Natural killer cell (primary cell): ENCODE measurements around the gene CEP170. TPM values are rescaled to one million over a fixed set of nuclear protein-coding genes. Genes with fewer than 3 reads are reported as not detected.
"Not testable (repeated sequence)": the region's sequence is repeated elsewhere in the genome, so short reads cannot be mapped to it uniquely, and the experiment has no call there.

ENCODE experiments used
- ATAC-seq, 3 donors: fragments of 150-1000 bp in 2 of 3; fragments of 200-7000 bp in 1 of 3; cut with Tn5 transposase; 1 replicate in 1 of 3; 2 replicates in 2 of 3; pipeline ENCODE4 v1.10.0; 2021; ENCODE audit warnings: mild to moderate bottlenecking in 2 of 3, moderate library complexity in 2 of 3
- DNase-seq, 2 donors: peaks; one replicate each; pipeline versions ENCODE4 v3.0.0 to v3.0.0-alpha.2; 2013 to 2021; ENCODE audit warnings: mixed read lengths in 1 of 2
- H3K27ac ChIP-seq: one replicate; pipeline ENCODE4 v1.5.1; 2013; ENCODE audit warnings: mild to moderate bottlenecking, low read length
- H3K27me3 ChIP-seq: one replicate; pipeline ENCODE4 v1.6.1; 2013; ENCODE audit warnings: low read length; ENCODE audit not compliant: control insufficient read depth, insufficient read depth
- H3K36me3 ChIP-seq: one replicate; pipeline ENCODE4 v1.6.1; 2013; ENCODE audit warnings: low read length; ENCODE audit not compliant: control insufficient read depth, insufficient read depth
- H3K4me1 ChIP-seq: one replicate; pipeline ENCODE4 v1.6.1; 2013; ENCODE audit warnings: low read length; ENCODE audit not compliant: control insufficient read depth, insufficient read depth
- H3K4me3 ChIP-seq: one replicate; pipeline ENCODE4 v1.5.1; 2013; ENCODE audit warnings: low read length
- H3K9me3 ChIP-seq: one replicate; pipeline ENCODE4 v1.6.1; 2013; ENCODE audit warnings: low read length; ENCODE audit not compliant: control insufficient read depth, insufficient read depth
- H3K27ac Mint-ChIP-seq, 2 donors: one replicate each; pipeline ENCODE4 v1.8.0; 2022; ENCODE audit warnings: mild to moderate bottlenecking in 2 of 2, mixed read lengths in 2 of 2, moderate library complexity in 1 of 2
- H3K27me3 Mint-ChIP-seq, 2 donors: one replicate each; pipeline ENCODE4 v1.8.0; 2022; ENCODE audit warnings: low read depth in 2 of 2, mixed read lengths in 2 of 2
- H3K36me3 Mint-ChIP-seq: one replicate; pipeline ENCODE4 v1.8.0; 2022; ENCODE audit warnings: mixed read lengths
- H3K4me1 Mint-ChIP-seq, 2 donors: one replicate each; pipeline ENCODE4 v1.8.0; 2022; ENCODE audit warnings: mixed read lengths in 2 of 2
- H3K4me3 Mint-ChIP-seq: one replicate; pipeline ENCODE4 v1.8.0; 2022; ENCODE audit warnings: mild to moderate bottlenecking, moderate library complexity, mixed read lengths
- H3K9me3 Mint-ChIP-seq, 2 donors: one replicate each; pipeline ENCODE4 v1.8.0; 2022; ENCODE audit warnings: mixed read lengths in 2 of 2
- WGBS: methylation state at CpG from one replicate; pipeline ENCODE4 v1.1.7; 2013; ENCODE audit warnings: missing lambda C conversion rate; ENCODE audit not compliant: insufficient coverage; 5-methylcytosine and 5-hydroxymethylcytosine counted together
- intact Hi-C: fragments of 100-400 bp; cut with micrococcal nuclease; formaldehyde crosslinking; loops from one replicate; pipeline ENCODE4 v1.14.2; 2022
- total RNA-seq, 4 donors: library from RNA; stranded (reverse); fragments of 120-200 nt in 1 of 4; gene quantifications; one replicate each; pipeline versions ENCODE4 v1.2.3 to v1.2.4, GENCODE V29; 2013 to 2022

The CEP170 gene
- total RNA-seq, 3 donors from 2014 or later (not counting 1 experiment from before 2014, with no cell fraction given), result 13.5 to 22.7 (median 19.1) TPM

DNA sequence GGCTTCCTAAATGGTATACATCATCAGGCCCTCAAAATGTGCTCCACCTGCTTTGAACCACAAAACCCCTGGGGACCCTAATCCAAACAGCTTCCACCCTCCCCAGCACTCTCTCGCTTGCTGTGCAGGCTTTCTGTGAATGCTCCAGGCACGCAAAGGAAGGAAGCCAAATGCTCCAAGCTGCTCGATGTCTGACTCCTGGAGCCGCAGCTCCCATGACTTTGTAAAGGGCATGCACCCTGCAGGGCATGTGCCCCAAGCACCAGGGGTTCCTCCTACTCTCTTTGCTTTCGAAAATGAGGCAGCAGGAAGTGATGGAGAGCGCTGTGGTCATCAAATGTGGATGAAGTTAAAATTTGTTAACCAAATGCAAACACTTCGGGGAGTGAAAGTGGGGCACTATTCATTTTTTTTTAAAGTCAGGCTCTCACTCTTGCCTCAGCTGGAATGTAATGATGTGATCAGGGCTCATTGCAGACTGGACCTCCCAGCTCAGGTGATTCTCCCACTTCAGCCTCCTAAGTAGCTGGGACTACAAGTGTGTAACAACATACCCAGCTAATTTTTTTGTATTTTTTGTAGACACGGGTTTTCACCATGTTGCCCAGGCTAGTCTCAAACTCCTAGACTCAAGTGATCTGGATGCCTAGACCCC, 140.9 kb downstream of the CEP170 start:
- H3K36me3 Mint-ChIP-seq, DNase-seq, H3K4me3 Mint-ChIP-seq, H3K27ac Mint-ChIP-seq, intact Hi-C loops, H3K9me3 Mint-ChIP-seq, H3K36me3 ChIP-seq, H3K9me3 ChIP-seq, H3K27me3 ChIP-seq, H3K4me1 Mint-ChIP-seq, H3K4me3 ChIP-seq, H3K27ac ChIP-seq: not testable (repeated sequence)
- H3K27me3 Mint-ChIP-seq, result peaks cover 12 to 14% of the 10 kb centered on the region in 2 donors
- peak; percentile 67 to 79 (median 72) for ATAC-seq
- 17% methylated on average over 6 of the region's 8 CpGs for WGBS
- peaks cover 11% of the 10 kb centered on the region for H3K4me1 ChIP-seq

DNA sequence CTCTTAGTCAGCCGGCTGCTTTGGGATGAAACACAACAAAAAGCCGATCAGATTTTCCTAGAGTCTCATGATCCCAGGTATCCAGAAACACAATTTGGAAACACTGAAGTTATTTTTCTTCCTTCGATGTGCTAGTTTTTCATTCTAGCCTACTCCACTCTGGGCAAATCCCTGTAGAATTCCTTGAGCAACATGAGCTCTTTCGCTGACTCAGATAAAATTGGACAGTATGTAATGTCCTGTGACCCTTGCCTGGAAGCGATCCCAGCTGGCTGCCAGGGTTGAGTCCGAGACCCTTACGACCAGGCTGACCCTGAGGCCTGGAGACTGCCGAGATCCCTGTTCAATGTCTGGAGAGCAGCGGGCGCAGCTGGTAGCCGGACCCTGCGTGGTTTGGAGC, 147.9 kb downstream of the CEP170 start:
- H3K4me3 Mint-ChIP-seq, intact Hi-C loops, H3K27ac ChIP-seq, H3K4me1 ChIP-seq, H3K9me3 ChIP-seq, H3K4me1 Mint-ChIP-seq, H3K27me3 ChIP-seq, H3K4me3 ChIP-seq, DNase-seq, H3K27ac Mint-ChIP-seq, ATAC-seq, H3K36me3 ChIP-seq, H3K9me3 Mint-ChIP-seq, H3K36me3 Mint-ChIP-seq: not testable (repeated sequence)
- H3K27me3 Mint-ChIP-seq, result peaks cover 2 to 19% of the 10 kb centered on the region in 2 donors
- WGBS, result 91% methylated on average over 10 of the region's 12 CpGs

DNA sequence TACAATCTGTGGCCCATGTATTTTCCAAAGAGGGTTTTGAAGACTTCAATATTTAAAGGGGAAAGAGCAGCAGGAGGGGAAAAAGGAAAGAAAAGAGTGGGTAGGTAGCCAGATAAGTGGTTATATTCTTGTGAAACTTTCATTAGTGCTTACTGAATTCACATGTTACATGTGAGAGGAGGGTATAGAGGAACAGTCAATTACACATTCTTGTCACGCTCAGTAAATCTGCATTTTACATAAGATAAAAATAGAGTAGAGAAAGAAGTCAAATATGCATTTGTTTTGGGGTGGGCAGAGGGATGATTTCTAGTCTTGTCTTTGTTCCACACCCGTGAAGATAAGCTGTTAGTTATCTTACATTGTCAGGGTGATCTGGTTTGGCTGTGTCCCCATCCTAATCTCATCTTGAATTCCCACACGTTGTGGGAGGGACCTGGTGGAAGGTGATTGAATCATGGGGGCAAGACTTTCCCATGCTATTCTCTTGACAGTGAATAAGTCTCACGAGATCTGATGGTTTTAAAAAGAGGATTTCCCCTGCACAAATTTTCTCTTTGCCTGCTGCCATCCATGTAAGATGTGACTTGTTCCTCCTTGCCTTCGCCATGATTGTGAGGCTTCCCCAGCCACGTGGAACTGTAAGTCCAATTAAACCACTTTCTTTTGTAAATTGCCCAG, 149.3 kb downstream of the CEP170 start:
- H3K4me3 Mint-ChIP-seq, H3K4me1 Mint-ChIP-seq, H3K27me3 ChIP-seq, intact Hi-C loops, H3K27ac Mint-ChIP-seq, ATAC-seq, H3K4me3 ChIP-seq, H3K9me3 Mint-ChIP-seq, DNase-seq, H3K27ac ChIP-seq, H3K36me3 Mint-ChIP-seq, H3K36me3 ChIP-seq, H3K4me1 ChIP-seq, H3K9me3 ChIP-seq: not testable (repeated sequence)
- peaks cover 5 to 19% of the 10 kb centered on the region in 2 donors for H3K27me3 Mint-ChIP-seq
- WGBS, result 62% methylated on average over 3 of the region's 6 CpGs

DNA sequence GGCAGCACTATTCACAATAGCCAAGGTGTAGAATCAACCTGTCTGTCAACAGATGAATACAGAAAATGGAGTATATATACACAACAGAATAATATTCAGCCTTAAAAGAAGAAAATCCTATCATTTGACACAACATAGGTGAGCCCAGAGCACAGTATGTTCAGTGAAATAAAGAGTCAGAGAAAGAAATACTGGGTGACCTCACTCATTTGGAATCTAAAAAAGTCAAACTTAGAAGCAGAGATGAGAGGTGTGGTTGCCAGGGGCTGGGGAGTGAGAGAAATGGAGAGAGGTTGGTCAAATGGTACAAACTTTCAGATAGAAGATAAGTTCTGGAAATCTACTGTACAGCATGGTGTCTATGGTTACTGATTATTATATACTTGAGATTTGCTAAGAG, 150.0 kb downstream of the CEP170 start:
- H3K27me3 ChIP-seq, DNase-seq, H3K27ac Mint-ChIP-seq, H3K4me3 Mint-ChIP-seq, H3K9me3 ChIP-seq, H3K27ac ChIP-seq, H3K4me3 ChIP-seq, H3K36me3 Mint-ChIP-seq, intact Hi-C loops, H3K4me1 ChIP-seq, H3K4me1 Mint-ChIP-seq, H3K9me3 Mint-ChIP-seq, H3K36me3 ChIP-seq, ATAC-seq: not testable (repeated sequence)
- peaks cover 5 to 15% of the 10 kb centered on the region in 2 donors for H3K27me3 Mint-ChIP-seq

DNA sequence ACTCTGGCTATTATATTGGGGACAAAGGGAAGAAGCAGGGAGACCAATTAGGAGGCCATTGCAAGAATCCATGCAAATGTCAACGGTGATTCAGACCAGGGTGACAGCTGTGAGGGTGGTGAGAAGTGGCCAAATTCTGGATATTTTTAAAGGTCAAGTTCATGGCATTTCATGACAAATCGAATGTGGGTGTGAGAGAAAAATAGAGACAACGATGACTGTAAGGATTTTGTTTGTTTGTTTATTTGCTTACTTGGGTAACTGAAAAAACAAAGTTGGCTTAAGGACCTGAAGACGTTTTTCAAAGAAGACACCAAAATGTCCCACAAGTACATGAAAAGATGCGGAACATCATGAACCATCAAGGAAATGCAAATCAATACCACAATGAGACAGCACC, 150.6 kb downstream of the CEP170 start:
- not testable (repeated sequence) for ATAC-seq, H3K9me3 ChIP-seq, H3K4me3 ChIP-seq, H3K4me1 ChIP-seq, H3K9me3 Mint-ChIP-seq, H3K36me3 ChIP-seq, H3K27ac Mint-ChIP-seq, H3K4me3 Mint-ChIP-seq, H3K27me3 ChIP-seq, DNase-seq, H3K27me3 Mint-ChIP-seq, H3K36me3 Mint-ChIP-seq, H3K27ac ChIP-seq, H3K4me1 Mint-ChIP-seq
- 63% methylated on average over 5 of the region's 5 CpGs for WGBS
- intact Hi-C loops, result loop anchor here (5.0 kb wide), 1 partner anchor 153 kb away; the partner anchor contains the start of genes CEP170 and SDCCAG8

DNA sequence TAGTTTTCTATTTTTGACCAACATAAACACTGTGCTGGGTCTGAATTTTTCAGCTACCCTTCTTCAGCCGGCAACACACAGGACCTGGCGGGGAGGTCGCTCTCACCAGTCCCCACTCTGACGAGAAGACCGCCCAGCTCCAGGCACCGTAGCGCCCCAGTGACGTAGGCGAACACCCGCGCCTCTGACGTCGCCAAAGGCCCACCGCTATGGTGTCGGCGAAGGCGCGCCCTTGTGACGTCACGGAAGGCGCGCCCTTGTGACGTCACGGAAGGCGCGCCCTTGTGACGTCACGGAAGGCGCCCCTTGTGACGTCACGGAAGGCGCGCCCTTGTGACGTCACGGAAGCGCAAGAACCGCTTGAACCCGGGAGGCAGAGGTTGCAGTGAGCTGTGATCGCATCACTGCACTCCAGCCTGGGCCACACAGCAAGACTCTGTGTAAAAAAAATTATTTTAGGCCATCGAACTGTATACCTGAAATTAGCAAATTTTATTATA, 153.5 kb downstream of the CEP170 start:
- not testable (repeated sequence) for H3K9me3 ChIP-seq, H3K27me3 ChIP-seq, H3K36me3 ChIP-seq, H3K27me3 Mint-ChIP-seq, H3K4me1 Mint-ChIP-seq, H3K9me3 Mint-ChIP-seq, H3K4me1 ChIP-seq, H3K36me3 Mint-ChIP-seq, H3K27ac ChIP-seq
- peak overlapping the region; percentile 21 for H3K4me3 Mint-ChIP-seq
- peak overlapping the region; percentile 78 to 97 for H3K27ac Mint-ChIP-seq
- whole genome bisulfite sequencing, result 38% methylated on average over 39 of the region's 40 CpGs
- peak; percentile 69 to 100 (median 96) for ATAC-seq
- intact Hi-C loops, result loop anchor here (5.0 kb wide), 1 partner anchor 156 kb away; the partner anchor contains the start of genes CEP170 and SDCCAG8
- peak; percentile 84 to 86 for DNase-seq
- peak overlapping the region; percentile 20 for H3K4me3 ChIP-seq

DNA sequence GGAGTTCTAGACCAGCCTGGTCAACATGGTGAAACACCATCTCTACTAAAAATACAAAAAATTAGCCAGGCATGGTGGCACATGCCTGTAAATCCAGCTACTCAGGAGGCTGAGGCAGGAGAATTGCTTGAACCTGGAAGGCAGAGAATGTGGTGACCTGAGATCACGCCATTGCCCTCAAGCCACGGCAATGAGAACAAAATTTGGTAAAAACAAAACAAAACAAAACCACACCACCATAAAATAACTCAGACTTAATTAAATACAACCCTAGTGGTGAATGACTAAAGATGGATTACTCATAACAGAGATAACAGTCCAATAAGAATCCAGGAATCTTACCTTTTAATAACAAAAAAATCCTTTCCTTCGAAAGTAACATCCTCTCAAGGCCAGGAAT, 167.7 kb downstream of the CEP170 start:
- intact Hi-C loops, H3K27ac Mint-ChIP-seq, H3K27ac ChIP-seq, H3K9me3 Mint-ChIP-seq, H3K27me3 Mint-ChIP-seq, H3K36me3 Mint-ChIP-seq, H3K9me3 ChIP-seq, H3K4me1 Mint-ChIP-seq, H3K36me3 ChIP-seq, H3K4me1 ChIP-seq, H3K27me3 ChIP-seq, H3K4me3 ChIP-seq, H3K4me3 Mint-ChIP-seq, ATAC-seq, DNase-seq: not testable (repeated sequence)
- no CpG with 5 or more reads among the region's 3 CpGs for WGBS
